Uterus (tissue), 4 donors: Measurements from ENCODE around the gene HMX1. TPM values are rescaled to one million over a fixed set of nuclear protein-coding genes. Genes with fewer than 3 reads are reported as not detected.

Source experiments
- DNase-seq, 2 donors: peaks; one replicate each; pipeline ENCODE4 v3.0.0-alpha.2; 2019 to 2020
- H3K27ac ChIP-seq, 2 donors: fragments of 200-600 bp; sonication (generic); 1 replicate in 1 of 2; 2 replicates in 1 of 2; pipeline ENCODE4 v1.5.1; 2016 to 2018
- H3K27me3 ChIP-seq, 2 donors: fragments of 200-600 bp; sonication (generic); one replicate each; pipeline ENCODE4 v1.5.1; 2018 to 2019; ENCODE audit warnings: control low read depth in 1 of 2
- H3K36me3 ChIP-seq, 2 donors: fragments of 200-600 bp; sonication (generic); one replicate each; pipeline ENCODE4 v1.5.1; 2019; ENCODE audit warnings: control low read depth in 1 of 2
- H3K4me1 ChIP-seq, 2 donors: fragments of 200-600 bp; sonication (generic); one replicate each; pipeline ENCODE4 v1.5.1; 2018 to 2019; ENCODE audit warnings: control low read depth in 1 of 2
- H3K4me3 ChIP-seq, 2 donors: fragments of 200-600 bp; sonication (generic); 1 replicate in 1 of 2; 2 replicates in 1 of 2; pipeline ENCODE4 v1.5.1; 2018 to 2019; ENCODE audit warnings: mild to moderate bottlenecking in 1 of 2
- H3K9me3 ChIP-seq, 2 donors: fragments of 200-600 bp; sonication (generic); one replicate each; pipeline ENCODE4 v1.5.1; 2019; ENCODE audit warnings: control low read depth in 1 of 2
- CTCF ChIP-seq, 4 experiments: fragments of 200-600 bp in 2 of 4; fragments of 450-650 bp in 2 of 4; sonication (generic) in 2 of 4; IDR thresholded peaks; one replicate each; pipeline ENCODE4 v1.5.1; 2016 to 2019; ENCODE audit warnings: antibody characterized with exemption in 4 of 4, mild to moderate bottlenecking in 2 of 4, moderate library complexity in 1 of 4
- POLR2A ChIP-seq, 2 donors: fragments of 450-650 bp; IDR thresholded peaks; one replicate each; pipeline ENCODE4 v1.6.1; 2016; ENCODE audit warnings: antibody characterized with exemption in 2 of 2, mild to moderate bottlenecking in 1 of 2, moderate library complexity in 1 of 2
- intact Hi-C: fragments of 100-400 bp; cut with DNase I; formaldehyde crosslinking; loops from one replicate; pipeline ENCODE4 v1.15.1; 2023; ENCODE audit warnings: low total_unique reads
- total RNA-seq, 4 donors: library from RNA; depleted of rRNA in 3 of 4; stranded (reverse); fragments of >200 nt in 3 of 4; gene quantifications; one replicate each; pipeline versions ENCODE4 v1.1.0 to v1.2.4, GENCODE V29; 2014 to 2023
- donor health status: DM: yes; HTN: yes; CAD: no.

Gene HMX1
- total RNA-seq, 4 donors from 2014 or later: 0.21 TPM; not detected in 3

GRCh38 chr4:8857766-8858700 is 13.6 kb downstream of the HMX1 start:
- Histone ChIP-seq H3K27me3 (peaks cover 0 to 64% of the 10 kb centered on the region in 2 donors), H3K4me3 (no peak overlapping the region), H3K27ac (no peak overlapping the region), H3K9me3 (no peaks in the 10 kb centered on the region), H3K36me3 (no peaks in the 10 kb centered on the region), H3K4me1 (peaks cover 0 to 16% of the 10 kb centered on the region in 2 donors)
- TF ChIP-seq POLR2A (IDR thresholded peaks at IDR 0.05) (no peak), CTCF (IDR thresholded peaks at IDR 0.05) (no peak)
- DNase-seq: no peak
- intact Hi-C loops: no loop called here

GRCh38 chr4:8856835-8857621 is 14.6 kb downstream of the HMX1 start:
- TF ChIP-seq CTCF (IDR thresholded peaks at IDR 0.05) (no peak), POLR2A (IDR thresholded peaks at IDR 0.05) (no peak)
- Histone ChIP-seq H3K4me1 (peaks cover 0 to 16% of the 10 kb centered on the region in 2 donors), H3K27ac (no peak overlapping the region), H3K4me3 (no peak overlapping the region), H3K9me3 (no peaks in the 10 kb centered on the region), H3K27me3 (peaks cover 0 to 55% of the 10 kb centered on the region in 2 donors), H3K36me3 (no peaks in the 10 kb centered on the region)
- intact Hi-C loops: no loop called here
- DNase-seq: no peak

GRCh38 chr4:8855818-8856245 is 15.8 kb downstream of the HMX1 start:
- intact Hi-C loops: no loop called here
- Histone ChIP-seq H3K4me1 (peaks cover 0 to 16% of the 10 kb centered on the region in 2 donors), H3K27ac (no peak overlapping the region), H3K36me3 (no peaks in the 10 kb centered on the region), H3K27me3 (peaks cover 0 to 52% of the 10 kb centered on the region in 2 donors), H3K9me3 (no peaks in the 10 kb centered on the region), H3K4me3 (no peak overlapping the region)
- TF ChIP-seq CTCF (IDR thresholded peaks at IDR 0.05) (no peak), POLR2A (IDR thresholded peaks at IDR 0.05) (no peak)
- no peak for DNase-seq

GRCh38 chr4:8854931-8855330 is 16.7 kb downstream of the HMX1 start:
- intact Hi-C loops: no loop called here
- Histone ChIP-seq H3K36me3 (no peaks in the 10 kb centered on the region), H3K4me1 (peaks cover 0 to 16% of the 10 kb centered on the region in 2 donors), H3K27me3 (peaks cover 0 to 45% of the 10 kb centered on the region in 2 donors), H3K4me3 (no peak overlapping the region), H3K9me3 (no peaks in the 10 kb centered on the region), H3K27ac (no peak overlapping the region)
- no peak for TF ChIP-seq POLR2A (IDR thresholded peaks at IDR 0.05)
- no peak for TF ChIP-seq CTCF (IDR thresholded peaks at IDR 0.05)
- no peak for DNase-seq
